Testis (tissue), 2 donors: ENCODE results near the gene NDST1.

ENCODE experiments used
- CTCF ChIP-seq, 3 experiments: fragments of 450-650 bp in 2 of 3; fragments of 200-600 bp in 1 of 3; sonication (generic) in 1 of 3; IDR thresholded peaks; one replicate each; pipeline ENCODE4 v1.5.1; 2016 to 2019; ENCODE audit warnings: antibody characterized with exemption in 3 of 3, mild to moderate bottlenecking in 2 of 3, moderate library complexity in 1 of 3
- POLR2A ChIP-seq: fragments of 450-650 bp; IDR thresholded peaks from one replicate; pipeline ENCODE4 v1.6.1; 2017; ENCODE audit warnings: antibody characterized with exemption, mild to moderate bottlenecking, moderate library complexity

- TF ChIP-seq CTCF (IDR thresholded peaks at IDR 0.05): no peak
- no peak for TF ChIP-seq POLR2A
Observed at GRCh38 chr5:150484964-150485692, 22.8 kb upstream of the NDST1 start.
